ENCODE measurements around the gene OR4X1. TPM values are rescaled to one million over a fixed set of nuclear protein-coding genes. Genes with fewer than 3 reads are reported as not detected.

OR4X1 gene
- total RNA-seq, 2 donors from 2014 or later: not detected

DNA sequence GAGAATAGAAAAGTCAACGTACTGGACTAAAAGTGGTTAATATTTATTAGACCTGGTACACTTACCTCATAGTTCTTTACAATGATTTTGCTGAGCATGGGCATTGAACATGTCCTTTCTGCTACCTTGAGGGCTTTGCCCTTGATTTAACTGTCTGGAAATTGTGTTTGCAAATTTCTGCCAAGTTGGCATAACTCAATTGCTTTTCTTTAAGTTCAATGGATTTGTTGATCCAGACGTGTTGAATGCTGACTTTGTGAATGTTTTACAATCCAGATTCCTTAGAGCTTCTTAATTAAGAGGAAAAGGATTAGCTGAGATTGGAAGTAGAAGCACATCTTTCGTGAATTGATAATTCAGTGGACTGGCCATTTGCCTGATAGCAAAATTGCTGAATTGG lies 25.9 kb upstream of the OR4X1 start:
- H3K27me3 ChIP-seq (ENCODE audit: control insufficient read depth, insufficient read depth, low read length, poor library complexity, severe bottlenecking): no peaks in the 10 kb centered on the region
- no peak for DNase-seq
- no peak overlapping the region for H3K4me3 ChIP-seq (ENCODE audit: low read length)
- H3K27ac ChIP-seq (ENCODE audit: low read depth, low read length): no peak overlapping the region
- Mint-ChIP-seq H3K9me3 (peaks cover 80% of the 10 kb centered on the region), H3K27ac (no peak overlapping the region), H3K4me1 (no peaks in the 10 kb centered on the region), H3K27me3 (ENCODE audit: insufficient read depth) (peaks cover 2% of the 10 kb centered on the region), H3K4me3 (no peak overlapping the region), H3K36me3 (ENCODE audit: low read depth) (no peaks in the 10 kb centered on the region)
- no peak overlapping the region for H3K9ac ChIP-seq (ENCODE audit: extremely low read depth, low read length, poor library complexity, severe bottlenecking)
- TF ChIP-seq, protein P1, sequence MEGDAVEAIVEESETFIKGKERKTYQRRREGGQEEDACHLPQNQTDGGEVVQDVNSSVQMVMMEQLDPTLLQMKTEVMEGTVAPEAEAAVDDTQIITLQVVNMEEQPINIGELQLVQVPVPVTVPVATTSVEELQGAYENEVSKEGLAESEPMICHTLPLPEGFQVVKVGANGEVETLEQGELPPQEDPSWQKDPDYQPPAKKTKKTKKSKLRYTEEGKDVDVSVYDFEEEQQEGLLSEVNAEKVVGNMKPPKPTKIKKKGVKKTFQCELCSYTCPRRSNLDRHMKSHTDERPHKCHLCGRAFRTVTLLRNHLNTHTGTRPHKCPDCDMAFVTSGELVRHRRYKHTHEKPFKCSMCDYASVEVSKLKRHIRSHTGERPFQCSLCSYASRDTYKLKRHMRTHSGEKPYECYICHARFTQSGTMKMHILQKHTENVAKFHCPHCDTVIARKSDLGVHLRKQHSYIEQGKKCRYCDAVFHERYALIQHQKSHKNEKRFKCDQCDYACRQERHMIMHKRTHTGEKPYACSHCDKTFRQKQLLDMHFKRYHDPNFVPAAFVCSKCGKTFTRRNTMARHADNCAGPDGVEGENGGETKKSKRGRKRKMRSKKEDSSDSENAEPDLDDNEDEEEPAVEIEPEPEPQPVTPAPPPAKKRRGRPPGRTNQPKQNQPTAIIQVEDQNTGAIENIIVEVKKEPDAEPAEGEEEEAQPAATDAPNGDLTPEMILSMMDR (conservative IDR thresholded peaks at IDR 0.05): no peak
- peaks cover 66% of the 10 kb centered on the region for H3K9me3 ChIP-seq (ENCODE audit: control insufficient read depth, low read length)
- no peaks in the 10 kb centered on the region for H3K4me1 ChIP-seq (ENCODE audit: control insufficient read depth, insufficient read depth, low read length)
- no peaks in the 10 kb centered on the region for H3K36me3 ChIP-seq (ENCODE audit: control insufficient read depth, insufficient read depth, low read length)
- WGBS, 2 experiments (ENCODE audit: insufficient coverage in 1 of 2, insufficient read length in 1 of 2): 42 to 53% methylated on average over 3 of the region's 3 CpGs

DNA sequence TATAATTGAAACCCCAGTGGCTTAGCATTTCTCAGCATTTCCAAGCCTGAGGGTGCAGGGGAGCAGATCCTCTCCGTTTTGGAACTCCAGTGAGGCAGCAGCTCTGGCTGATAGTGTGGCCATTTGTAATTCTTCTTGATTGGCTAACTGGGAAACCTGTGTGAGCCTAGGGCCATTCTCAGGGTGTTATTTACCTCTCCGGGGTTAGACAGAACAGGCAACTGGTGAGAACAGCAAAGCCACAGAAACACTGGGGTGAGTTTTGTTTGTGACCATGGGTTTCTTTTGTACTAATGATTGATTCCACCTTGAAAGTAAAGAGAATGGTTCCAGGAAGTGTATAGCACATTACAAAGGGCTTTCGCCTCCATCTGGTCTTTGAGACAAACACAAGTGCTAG lies 21.2 kb upstream of the OR4X1 start:
- H3K36me3 ChIP-seq (ENCODE audit: control insufficient read depth, insufficient read depth, low read length): no peaks in the 10 kb centered on the region
- H3K27ac ChIP-seq (ENCODE audit: low read depth, low read length): no peak overlapping the region
- peaks cover 63% of the 10 kb centered on the region for H3K9me3 Mint-ChIP-seq
- no peak overlapping the region for H3K9ac ChIP-seq (ENCODE audit: extremely low read depth, low read length, poor library complexity, severe bottlenecking)
- H3K4me3 Mint-ChIP-seq: no peak overlapping the region
- no peaks in the 10 kb centered on the region for H3K4me1 ChIP-seq (ENCODE audit: control insufficient read depth, insufficient read depth, low read length)
- no peak overlapping the region for H3K27ac Mint-ChIP-seq
- WGBS, 2 experiments (ENCODE audit: insufficient coverage in 1 of 2, insufficient read length in 1 of 2): 54 to 61% methylated on average over 2 to 3 of the region's 3 CpGs
- no peaks in the 10 kb centered on the region for H3K27me3 Mint-ChIP-seq (ENCODE audit: insufficient read depth)
- DNase-seq: no peak
- TF ChIP-seq, protein P1 (conservative IDR thresholded peaks at IDR 0.05): no peak
- peaks cover 84% of the 10 kb centered on the region for H3K9me3 ChIP-seq (ENCODE audit: control insufficient read depth, low read length)
- no peaks in the 10 kb centered on the region for H3K36me3 Mint-ChIP-seq (ENCODE audit: low read depth)
- H3K4me1 Mint-ChIP-seq: no peaks in the 10 kb centered on the region
- no peaks in the 10 kb centered on the region for H3K27me3 ChIP-seq (ENCODE audit: control insufficient read depth, insufficient read depth, low read length, poor library complexity, severe bottlenecking)
- no peak overlapping the region for H3K4me3 ChIP-seq (ENCODE audit: low read length)

DNA sequence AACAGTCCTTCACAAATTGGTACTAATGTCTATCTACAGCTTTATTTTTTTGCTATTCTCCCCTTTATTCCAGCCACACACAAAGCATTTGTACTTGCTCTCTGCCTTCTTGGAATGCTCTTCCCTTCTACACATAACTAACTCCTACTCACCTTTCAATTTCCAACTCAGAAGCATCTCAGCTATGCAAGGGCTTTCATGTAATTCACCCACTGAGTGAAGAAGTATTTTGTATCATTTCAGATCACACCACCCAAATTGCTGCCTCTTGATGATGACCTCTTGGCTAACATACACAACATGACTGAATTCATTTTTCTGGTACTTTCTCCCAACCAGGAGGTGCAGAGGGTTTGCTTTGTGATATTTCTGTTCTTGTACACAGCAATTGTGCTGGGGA lies 18.9 kb upstream of the OR4X1 start, which contains the start of gene OR4X2:
Gene OR4X2, plus strand, starts transcription at position 301 of the 400 bp plus-strand sequence. Its CDS starts 0 bp downstream, at position 301.
- H3K9me3 ChIP-seq (ENCODE audit: control insufficient read depth, low read length): peaks cover 82% of the 10 kb centered on the region

More for the DNA sequence above, 18.9 kb upstream of the OR4X1 start, which contains the start of gene OR4X2:
- Histone ChIP-seq H3K27me3 (ENCODE audit: control insufficient read depth, insufficient read depth, low read length, poor library complexity, severe bottlenecking) (no peaks in the 10 kb centered on the region), H3K4me1 (ENCODE audit: control insufficient read depth, insufficient read depth, low read length) (no peaks in the 10 kb centered on the region), H3K9ac (ENCODE audit: extremely low read depth, low read length, poor library complexity, severe bottlenecking) (no peak within 1 kb of the TSS), H3K27ac (ENCODE audit: low read depth, low read length) (no peak within 1 kb of the TSS), H3K4me3 (ENCODE audit: low read length) (no peak within 1 kb of the TSS), H3K36me3 (ENCODE audit: control insufficient read depth, insufficient read depth, low read length) (no peaks in the 10 kb centered on the region)
- Mint-ChIP-seq H3K4me1 (no peaks in the 10 kb centered on the region), H3K9me3 (peaks cover 63% of the 10 kb centered on the region), H3K4me3 (no peak within 1 kb of the TSS), H3K36me3 (ENCODE audit: low read depth) (no peaks in the 10 kb centered on the region), H3K27ac (no peak within 1 kb of the TSS), H3K27me3 (ENCODE audit: insufficient read depth) (no peaks in the 10 kb centered on the region)
- TF ChIP-seq, protein P1 (conservative IDR thresholded peaks at IDR 0.05): no peak
- no peak for DNase-seq

Data from endodermal cell (in vitro differentiated cells).